Neural progenitor cell (in vitro differentiated cells): ENCODE results near the gene SNX25.

ENCODE experiments used
- EZH2 ChIP-seq: fragments of 200-600 bp; sonication (generic); IDR thresholded peaks from 2 replicates; pipeline ENCODE4 v1.6.1; 2017; ENCODE audit warnings: antibody characterized with exemption, mild to moderate bottlenecking, moderate library complexity
- EZH2phosphoT487 ChIP-seq: fragments of 200-600 bp; sonication (generic); IDR thresholded peaks from 2 replicates; pipeline ENCODE4 v1.6.1; 2017; ENCODE audit warnings: antibody characterized with exemption
- TF ChIP-seq, protein P1 (sequence below): fragments of 200-600 bp; sonication (generic); IDR thresholded peaks from 2 replicates; pipeline ENCODE4 v1.5.1; 2017; ENCODE audit warnings: antibody characterized with exemption, mild to moderate bottlenecking

DNA sequence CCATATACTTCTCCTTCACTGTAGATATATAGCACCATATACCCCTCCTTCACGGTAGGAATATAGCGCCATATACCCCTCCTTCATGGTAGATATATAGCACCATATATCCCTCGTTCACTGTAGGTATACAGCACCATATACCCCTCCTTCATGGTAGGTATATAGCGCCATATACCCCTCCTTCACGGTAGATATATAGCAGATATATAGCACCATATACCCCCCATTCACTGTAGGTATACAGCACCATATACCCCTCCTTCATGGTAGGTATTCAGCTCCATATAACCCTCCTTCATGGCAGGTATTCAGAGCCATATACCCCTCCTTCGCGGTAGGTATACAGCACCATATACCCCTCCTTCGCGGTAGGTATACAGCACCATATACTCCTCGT lies 12.5 kb downstream of the SNX25 start:
- TF ChIP-seq EZH2 (no peak), EZH2phosphoT487 (no peak)
- TF ChIP-seq, protein P1, sequence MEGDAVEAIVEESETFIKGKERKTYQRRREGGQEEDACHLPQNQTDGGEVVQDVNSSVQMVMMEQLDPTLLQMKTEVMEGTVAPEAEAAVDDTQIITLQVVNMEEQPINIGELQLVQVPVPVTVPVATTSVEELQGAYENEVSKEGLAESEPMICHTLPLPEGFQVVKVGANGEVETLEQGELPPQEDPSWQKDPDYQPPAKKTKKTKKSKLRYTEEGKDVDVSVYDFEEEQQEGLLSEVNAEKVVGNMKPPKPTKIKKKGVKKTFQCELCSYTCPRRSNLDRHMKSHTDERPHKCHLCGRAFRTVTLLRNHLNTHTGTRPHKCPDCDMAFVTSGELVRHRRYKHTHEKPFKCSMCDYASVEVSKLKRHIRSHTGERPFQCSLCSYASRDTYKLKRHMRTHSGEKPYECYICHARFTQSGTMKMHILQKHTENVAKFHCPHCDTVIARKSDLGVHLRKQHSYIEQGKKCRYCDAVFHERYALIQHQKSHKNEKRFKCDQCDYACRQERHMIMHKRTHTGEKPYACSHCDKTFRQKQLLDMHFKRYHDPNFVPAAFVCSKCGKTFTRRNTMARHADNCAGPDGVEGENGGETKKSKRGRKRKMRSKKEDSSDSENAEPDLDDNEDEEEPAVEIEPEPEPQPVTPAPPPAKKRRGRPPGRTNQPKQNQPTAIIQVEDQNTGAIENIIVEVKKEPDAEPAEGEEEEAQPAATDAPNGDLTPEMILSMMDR = no peak
